ENCODE data around the gene AMPH.

Gene AMPH

GRCh38 chr7:38545977-38546376 lies 85.2 kb downstream of the AMPH start:
- no peak for DNase-seq (ENCODE audit: low read depth in 2 of 2, low spot score in 1 of 2)

GRCh38 chr7:38542156-38542555 lies 89.0 kb downstream of the AMPH start:
- no peak for DNase-seq (ENCODE audit: low read depth in 2 of 2, low spot score in 1 of 2)

DNA sequence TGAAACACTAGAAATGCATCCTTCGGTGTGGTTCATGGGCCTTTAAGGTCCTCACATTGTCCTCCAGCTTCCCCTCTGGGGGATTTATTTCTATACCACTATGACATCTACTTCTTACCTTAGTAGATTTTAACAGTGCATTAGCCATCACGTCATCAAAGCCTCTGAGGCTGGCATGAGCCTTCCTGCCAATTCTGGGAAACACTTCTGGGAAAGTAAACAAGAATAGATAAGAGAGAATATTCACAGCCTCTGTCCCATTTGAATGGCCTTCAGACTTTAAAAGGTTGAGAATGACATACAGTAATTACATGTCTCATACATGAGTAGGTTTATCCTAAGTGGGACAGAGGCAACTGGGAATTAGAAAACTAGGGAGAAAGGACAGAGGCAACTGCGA lies 89.7 kb downstream of the AMPH start:
- DNase-seq (ENCODE audit: low read depth in 2 of 2, low spot score in 1 of 2) = no peak

- no peak for DNase-seq (ENCODE audit: low read depth in 2 of 2, low spot score in 1 of 2)
Measured at GRCh38 chr7:38539477-38540081, 91.6 kb downstream of the AMPH start.

GRCh38 chr7:38535073-38535472 lies 96.1 kb downstream of the AMPH start:
- no peak for DNase-seq (ENCODE audit: low read depth in 2 of 2, low spot score in 1 of 2)

DNA sequence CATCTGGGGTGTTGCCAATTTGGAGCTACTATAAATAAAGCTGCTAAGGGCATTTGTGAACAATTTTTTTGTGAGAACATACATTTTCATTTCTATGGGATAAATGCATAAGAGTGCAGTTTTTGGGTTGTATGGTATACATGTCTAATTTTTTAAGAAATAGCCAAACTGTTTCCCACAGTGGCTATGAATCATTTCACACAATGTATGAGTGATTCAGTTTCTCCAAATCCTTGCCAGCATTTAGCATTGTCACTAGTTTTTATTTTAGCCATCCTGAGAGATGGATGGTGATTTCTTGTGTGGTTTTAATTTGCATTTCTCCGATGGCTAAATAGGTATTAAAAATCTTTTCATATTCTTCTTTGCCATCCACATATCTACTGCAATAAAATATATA lies 105.3 kb downstream of the AMPH start:
- no peak for DNase-seq (ENCODE audit: low read depth in 2 of 2, low spot score in 1 of 2)

GRCh38 chr7:38524786-38525185 lies 106.4 kb downstream of the AMPH start:
- no peak for DNase-seq (ENCODE audit: low read depth in 2 of 2, low spot score in 1 of 2)

DNA sequence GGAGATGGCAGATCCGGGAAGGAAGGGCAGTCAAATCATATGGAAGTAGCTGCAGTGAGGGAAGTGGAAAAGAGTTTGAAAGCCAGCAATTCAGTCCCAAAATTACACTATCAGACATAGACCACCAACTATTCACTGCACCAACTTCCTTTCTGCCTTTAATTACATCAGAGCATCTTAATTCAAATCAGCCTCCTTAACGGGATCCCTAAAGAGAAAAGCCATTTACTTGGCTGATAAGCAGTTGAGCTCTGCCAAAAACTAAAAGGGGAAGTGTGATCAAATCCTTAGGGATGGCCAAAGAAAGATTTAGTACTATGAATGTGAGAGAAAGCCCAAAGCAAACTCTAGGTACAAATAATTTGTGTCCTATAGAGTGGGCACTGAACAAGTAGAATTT lies 110.4 kb downstream of the AMPH start:
- DNase-seq (ENCODE audit: low read depth in 2 of 2, low spot score in 1 of 2) = no peak

- DNase-seq (ENCODE audit: low read depth in 2 of 2, low spot score in 1 of 2) = no peak
Measured at GRCh38 chr7:38518541-38518940, 112.6 kb downstream of the AMPH start.

GRCh38 chr7:38512704-38513103 lies 118.5 kb downstream of the AMPH start:
- no peak for DNase-seq (ENCODE audit: low read depth in 2 of 2, low spot score in 1 of 2)

GRCh38 chr7:38512291-38512690 lies 118.9 kb downstream of the AMPH start:
- no peak for DNase-seq (ENCODE audit: low read depth in 2 of 2, low spot score in 1 of 2)

GRCh38 chr7:38507384-38507783 lies 123.8 kb downstream of the AMPH start:
- no peak for DNase-seq (ENCODE audit: low read depth in 2 of 2, low spot score in 1 of 2)

DNA sequence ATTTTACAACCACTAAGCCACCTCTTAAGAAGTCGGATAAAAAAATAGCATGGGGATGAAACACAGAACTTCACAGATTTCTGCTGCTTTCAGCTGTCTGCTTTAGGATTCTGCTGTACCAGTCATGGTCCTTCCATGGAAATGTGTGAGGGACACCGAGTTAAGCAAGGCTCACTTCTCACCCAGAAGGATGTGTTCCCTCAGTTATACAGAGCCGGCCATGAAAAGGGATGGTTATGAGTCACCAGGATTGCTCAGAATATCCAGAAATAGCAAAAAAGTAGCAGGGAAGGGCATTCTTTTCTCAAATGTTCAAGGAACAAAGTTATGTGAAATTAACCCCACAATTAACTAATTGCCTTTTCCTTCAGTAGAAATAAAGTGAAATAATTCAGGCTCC lies 124.4 kb downstream of the AMPH start:
- no peak for DNase-seq (ENCODE audit: low read depth in 2 of 2, low spot score in 1 of 2)

DNA sequence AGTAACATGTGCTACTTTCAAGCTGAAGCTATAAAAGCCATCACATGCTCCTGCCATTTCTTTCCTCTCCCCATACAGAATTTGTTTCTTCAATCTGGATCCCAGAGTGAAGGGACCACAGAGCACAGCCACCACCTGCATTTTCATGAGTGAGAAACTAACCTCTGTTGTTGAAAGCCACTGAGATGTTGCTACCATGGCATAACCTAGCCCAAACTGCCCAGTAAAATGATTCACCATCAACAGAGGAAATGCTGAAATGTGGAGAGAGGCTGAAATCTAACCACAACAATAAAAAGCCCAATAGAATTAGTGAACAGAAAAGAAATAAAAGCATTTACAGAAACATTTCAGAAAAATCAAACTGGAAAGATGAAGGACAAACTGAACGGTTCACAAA lies 125.2 kb downstream of the AMPH start:
- DNase-seq (ENCODE audit: low read depth in 2 of 2, low spot score in 1 of 2) = no peak

DNA sequence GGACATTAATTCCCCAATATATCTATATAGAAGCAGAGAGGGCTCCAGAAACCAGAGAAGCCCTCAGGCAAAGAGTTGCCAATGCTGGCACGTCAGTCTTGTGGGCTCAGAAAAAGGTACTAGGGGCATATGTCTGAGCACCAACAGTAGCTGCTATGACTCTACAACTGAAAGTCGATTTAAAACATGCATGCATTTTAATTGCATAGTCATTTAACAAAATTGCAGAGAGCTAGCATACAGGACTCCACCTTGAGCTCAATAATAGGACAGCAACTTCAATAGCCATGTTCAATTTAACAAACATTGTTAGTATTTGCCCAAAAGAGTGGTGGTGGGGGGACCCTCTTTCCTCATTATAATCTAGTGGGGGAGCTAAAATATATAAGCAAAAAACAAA lies 126.5 kb downstream of the AMPH start:
- no peak for DNase-seq (ENCODE audit: low read depth in 2 of 2, low spot score in 1 of 2)

DNA sequence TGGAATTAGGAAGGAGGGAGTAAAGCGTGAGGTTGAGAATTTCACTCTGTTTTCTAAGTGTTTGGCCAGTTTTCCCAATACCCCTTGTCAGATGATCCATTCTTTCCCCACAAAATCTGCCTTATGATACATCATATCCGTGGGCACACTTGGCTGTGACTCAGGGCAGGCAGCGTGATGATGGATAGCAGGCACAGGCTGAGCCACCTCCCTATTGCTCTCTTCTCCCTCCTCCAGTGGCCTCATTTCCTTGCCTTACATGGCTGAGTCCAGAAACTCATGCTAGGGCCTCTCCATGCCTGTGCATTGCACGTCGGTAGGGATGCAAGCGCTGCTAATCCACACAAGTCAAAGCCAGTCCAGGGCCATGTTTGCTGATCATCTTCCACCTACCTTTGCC lies 128.3 kb downstream of the AMPH start:
- no peak for DNase-seq (ENCODE audit: low read depth in 2 of 2, low spot score in 1 of 2)

GRCh38 chr7:38502289-38502688 lies 128.9 kb downstream of the AMPH start:
- DNase-seq (ENCODE audit: low read depth in 2 of 2, low spot score in 1 of 2) = no peak

DNA sequence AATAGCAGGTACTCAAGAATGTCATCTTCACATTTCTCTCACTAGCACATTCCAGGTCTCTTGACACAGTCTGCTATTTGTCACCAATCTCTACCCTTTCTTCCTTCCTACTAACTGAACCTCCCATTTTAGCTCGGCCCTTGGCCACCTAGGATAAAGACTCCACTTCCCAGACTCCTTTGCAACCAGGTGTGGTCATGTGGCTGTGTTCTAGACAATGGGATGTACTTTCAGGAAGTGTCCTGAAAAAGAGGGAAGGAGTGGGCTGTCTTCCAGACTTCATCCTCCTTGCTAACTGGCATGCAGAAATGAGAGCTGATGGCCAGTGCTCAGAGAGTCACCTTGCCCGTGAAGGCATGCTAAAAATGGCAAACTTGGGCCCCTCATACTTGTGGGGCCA lies 139.2 kb downstream of the AMPH start:
- no peak for DNase-seq (ENCODE audit: low read depth in 2 of 2, low spot score in 1 of 2)

GRCh38 chr7:38482521-38482920 lies 148.7 kb downstream of the AMPH start:
- DNase-seq (ENCODE audit: low read depth in 2 of 2, low spot score in 1 of 2) = no peak

DNA sequence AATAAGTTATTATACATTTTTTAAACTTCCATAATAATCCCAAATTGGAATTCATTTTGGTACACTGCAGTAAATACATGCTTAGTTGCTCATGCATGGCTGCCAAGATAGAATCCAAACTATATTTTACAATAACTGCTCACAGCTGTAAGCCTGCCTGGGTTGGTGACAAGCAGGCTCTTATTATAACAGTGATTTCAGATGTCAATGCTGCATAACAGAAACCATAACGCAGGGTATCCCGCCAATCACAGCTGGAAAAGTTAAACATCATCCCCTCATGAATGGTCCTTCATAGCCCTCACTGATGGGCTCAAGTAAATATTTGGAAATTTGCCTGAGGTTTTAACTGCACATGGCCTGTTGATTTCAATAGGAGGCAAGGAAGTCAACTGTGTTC lies 149.8 kb downstream of the AMPH start:
- no peak for DNase-seq (ENCODE audit: low read depth in 2 of 2, low spot score in 1 of 2)

GRCh38 chr7:38478404-38478803 lies 152.8 kb downstream of the AMPH start:
- no peak for DNase-seq (ENCODE audit: low read depth in 2 of 2, low spot score in 1 of 2)

DNA sequence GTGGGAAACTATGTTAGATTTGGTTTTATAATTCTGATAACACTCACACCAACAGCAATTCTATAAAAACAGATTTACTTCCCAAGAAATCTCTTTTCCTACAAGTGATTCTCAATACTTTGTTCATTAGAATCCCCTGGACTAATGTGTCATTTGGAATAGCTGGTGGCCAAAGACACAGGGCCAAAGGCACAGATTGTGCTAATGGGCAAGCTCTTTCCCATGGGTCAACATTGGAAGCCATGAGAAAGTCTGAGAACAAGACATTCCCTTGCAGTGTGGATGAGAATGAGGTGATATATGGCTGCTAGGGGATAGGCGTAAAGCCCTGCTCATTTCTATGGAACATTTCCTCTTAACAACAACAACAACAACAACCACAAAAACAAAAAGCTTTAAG lies 153.8 kb downstream of the AMPH start:
- DNase-seq (ENCODE audit: low read depth in 2 of 2, low spot score in 1 of 2) = no peak

DNA sequence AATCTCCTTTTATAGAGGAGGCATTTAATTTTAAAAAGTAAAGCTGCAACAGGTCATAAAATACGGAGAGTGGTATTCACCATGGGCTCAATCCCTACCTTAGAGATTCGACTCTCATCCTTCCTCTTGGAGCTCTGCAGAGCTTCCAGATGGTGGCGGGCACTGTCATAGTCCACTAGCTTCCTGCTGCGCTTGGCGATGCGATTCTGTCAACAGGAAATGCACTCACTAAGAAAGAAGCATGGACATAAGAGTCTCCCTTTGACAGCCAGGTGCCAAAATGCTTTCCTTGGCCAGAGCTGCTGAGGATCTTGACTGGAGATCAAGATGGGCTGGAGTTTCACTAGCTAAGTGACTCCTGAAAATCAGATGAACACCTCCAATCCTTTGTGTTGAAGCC lies 154.4 kb downstream of the AMPH start:
- no peak for DNase-seq (ENCODE audit: low read depth in 2 of 2, low spot score in 1 of 2)

DNA sequence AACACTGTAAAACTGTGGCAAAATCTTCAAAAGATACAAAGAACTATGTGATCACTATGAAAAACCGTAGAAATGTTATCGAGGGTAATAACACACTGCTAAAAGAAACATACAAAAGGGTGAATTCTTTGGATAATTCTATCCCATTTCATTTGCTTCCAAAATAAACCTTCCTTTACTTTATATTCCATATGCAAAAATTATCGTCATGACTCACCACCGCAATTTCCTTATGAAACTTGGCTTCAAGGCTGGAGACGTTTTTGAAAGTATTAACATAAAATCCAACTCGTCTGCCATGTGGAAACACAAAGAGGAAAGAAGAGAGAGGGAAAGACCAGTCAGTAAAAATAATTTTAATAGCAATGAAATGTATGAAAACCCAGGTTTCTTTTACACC lies 165.2 kb downstream of the AMPH start:
- no peak for DNase-seq (ENCODE audit: low read depth in 2 of 2, low spot score in 1 of 2)

All from stimulated activated CD8-positive, alpha-beta memory T cell treated with anti-CD3 and anti-CD28 coated beads, Interleukin-4, amount 100 ng/mL, for 4 hours (primary cell).